OCI-LY7 (cell line): ENCODE data around the gene STXBP1.

Experiments used
- CTCF ChIP-seq: fragments of 200-600 bp; sonication (generic); conservative IDR thresholded peaks from 2 replicates; pipeline ENCODE4 v1.5.1; 2014; ENCODE audit warnings: mild to moderate bottlenecking, antibody characterized with exemption, low read length, moderate library complexity, mixed read lengths
- EZH2phosphoT487 ChIP-seq: fragments of 200-600 bp; sonication (generic); IDR thresholded peaks from 2 replicates; pipeline ENCODE4 v1.6.1; 2018; ENCODE audit warnings: low read depth, borderline replicate concordance, mild to moderate bottlenecking, mixed run types, antibody characterized with exemption, low read length, moderate library complexity, mixed read lengths

DNA sequence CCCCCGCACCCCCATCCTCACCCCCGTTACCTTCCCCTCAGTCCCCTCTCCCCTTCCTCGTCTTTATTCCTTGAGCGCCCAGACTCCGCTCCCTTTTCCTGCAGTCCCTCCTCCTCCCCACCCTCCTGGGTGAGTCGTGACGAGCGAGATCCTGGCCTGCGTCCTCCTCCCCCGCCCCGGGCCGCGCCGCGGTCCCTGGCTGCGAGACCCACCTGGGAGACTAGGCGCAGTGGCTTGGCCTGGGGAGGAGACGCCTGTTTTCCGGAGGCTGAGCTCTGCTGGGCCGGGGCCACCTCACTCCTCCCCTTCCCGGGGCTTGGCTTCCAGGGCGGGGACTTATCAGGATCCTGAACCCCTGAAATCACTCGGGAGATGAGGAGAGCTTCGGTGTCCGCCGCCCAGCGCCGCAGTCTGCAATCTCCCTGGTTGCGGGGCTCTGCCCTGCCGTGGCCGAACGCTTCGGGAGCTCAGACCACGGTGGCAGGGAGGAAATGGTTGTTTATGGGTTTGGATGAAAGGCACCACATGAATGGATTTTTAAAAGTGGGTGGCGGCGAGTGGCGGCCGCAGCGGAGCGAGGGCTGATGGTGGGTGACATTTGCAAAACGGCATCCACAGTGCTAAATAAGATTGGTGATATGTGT, 984 bp downstream of the STXBP1 start:
- TF ChIP-seq CTCF, result no peak
- TF ChIP-seq EZH2phosphoT487, result no peak
